Measurements from ENCODE around the gene ABAT.

DNA sequence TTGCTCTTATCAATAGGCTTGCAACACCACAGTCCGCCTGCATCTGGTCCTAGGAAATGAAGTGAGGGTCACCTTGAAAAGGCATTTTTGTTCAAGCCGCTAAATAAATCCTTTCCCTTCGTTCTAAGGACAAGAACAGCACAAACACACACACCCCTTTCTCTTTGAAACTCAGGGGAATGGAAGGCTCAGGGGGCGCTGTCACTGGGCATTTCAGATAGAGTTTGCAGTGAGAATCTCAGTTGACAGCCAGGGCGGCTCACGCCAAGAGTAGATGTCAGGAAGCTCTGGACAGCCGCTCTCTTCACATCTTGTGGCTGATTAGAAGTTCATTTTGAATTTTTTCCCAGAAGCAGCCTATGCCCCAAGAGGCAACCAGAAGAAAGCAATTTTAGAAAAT is 39.8 kb downstream of the ABAT start:
- TF ChIP-seq, protein P1, sequence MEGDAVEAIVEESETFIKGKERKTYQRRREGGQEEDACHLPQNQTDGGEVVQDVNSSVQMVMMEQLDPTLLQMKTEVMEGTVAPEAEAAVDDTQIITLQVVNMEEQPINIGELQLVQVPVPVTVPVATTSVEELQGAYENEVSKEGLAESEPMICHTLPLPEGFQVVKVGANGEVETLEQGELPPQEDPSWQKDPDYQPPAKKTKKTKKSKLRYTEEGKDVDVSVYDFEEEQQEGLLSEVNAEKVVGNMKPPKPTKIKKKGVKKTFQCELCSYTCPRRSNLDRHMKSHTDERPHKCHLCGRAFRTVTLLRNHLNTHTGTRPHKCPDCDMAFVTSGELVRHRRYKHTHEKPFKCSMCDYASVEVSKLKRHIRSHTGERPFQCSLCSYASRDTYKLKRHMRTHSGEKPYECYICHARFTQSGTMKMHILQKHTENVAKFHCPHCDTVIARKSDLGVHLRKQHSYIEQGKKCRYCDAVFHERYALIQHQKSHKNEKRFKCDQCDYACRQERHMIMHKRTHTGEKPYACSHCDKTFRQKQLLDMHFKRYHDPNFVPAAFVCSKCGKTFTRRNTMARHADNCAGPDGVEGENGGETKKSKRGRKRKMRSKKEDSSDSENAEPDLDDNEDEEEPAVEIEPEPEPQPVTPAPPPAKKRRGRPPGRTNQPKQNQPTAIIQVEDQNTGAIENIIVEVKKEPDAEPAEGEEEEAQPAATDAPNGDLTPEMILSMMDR (IDR thresholded peaks at IDR 0.05 in 2 of 3, conservative IDR thresholded peaks at IDR 0.05 in 1 of 3; ENCODE audit: control insufficient read depth in 2 of 3, extremely low read depth in 1 of 3, insufficient read depth in 1 of 3, low read depth in 3 of 3, low read length in 3 of 3), result no peak
- TF ChIP-seq, protein P2, sequence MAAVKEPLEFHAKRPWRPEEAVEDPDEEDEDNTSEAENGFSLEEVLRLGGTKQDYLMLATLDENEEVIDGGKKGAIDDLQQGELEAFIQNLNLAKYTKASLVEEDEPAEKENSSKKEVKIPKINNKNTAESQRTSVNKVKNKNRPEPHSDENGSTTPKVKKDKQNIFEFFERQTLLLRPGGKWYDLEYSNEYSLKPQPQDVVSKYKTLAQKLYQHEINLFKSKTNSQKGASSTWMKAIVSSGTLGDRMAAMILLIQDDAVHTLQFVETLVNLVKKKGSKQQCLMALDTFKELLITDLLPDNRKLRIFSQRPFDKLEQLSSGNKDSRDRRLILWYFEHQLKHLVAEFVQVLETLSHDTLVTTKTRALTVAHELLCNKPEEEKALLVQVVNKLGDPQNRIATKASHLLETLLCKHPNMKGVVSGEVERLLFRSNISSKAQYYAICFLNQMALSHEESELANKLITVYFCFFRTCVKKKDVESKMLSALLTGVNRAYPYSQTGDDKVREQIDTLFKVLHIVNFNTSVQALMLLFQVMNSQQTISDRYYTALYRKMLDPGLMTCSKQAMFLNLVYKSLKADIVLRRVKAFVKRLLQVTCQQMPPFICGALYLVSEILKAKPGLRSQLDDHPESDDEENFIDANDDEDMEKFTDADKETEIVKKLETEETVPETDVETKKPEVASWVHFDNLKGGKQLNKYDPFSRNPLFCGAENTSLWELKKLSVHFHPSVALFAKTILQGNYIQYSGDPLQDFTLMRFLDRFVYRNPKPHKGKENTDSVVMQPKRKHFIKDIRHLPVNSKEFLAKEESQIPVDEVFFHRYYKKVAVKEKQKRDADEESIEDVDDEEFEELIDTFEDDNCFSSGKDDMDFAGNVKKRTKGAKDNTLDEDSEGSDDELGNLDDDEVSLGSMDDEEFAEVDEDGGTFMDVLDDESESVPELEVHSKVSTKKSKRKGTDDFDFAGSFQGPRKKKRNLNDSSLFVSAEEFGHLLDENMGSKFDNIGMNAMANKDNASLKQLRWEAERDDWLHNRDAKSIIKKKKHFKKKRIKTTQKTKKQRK (IDR thresholded peaks at IDR 0.05; ENCODE audit: low read depth, low read length), result no peak

Data from GM12878 (cell line).